Measurements from ENCODE around the gene NAV2.

NAV2 gene

DNA sequence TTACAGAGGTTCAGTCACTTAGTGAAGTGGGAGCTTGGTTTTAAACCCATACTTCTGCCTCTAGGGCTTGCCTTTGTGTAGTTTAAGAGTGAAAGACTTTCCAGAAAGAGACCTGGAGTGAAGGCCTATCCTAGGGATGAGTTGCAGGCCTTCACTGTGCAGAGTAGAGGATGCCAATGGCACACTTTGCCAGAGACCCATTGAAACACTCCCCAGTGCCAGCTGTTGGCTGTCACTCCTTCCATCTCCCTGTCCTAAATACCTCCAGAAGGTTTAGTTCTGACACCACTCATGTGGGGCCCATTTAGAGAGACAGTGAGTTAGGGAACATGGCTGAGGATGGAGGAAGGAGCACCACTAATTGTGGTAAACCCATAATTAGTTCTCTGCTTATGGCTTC lies 31.5 kb downstream of the NAV2 start:
- DNase-seq, result no peak

DNA sequence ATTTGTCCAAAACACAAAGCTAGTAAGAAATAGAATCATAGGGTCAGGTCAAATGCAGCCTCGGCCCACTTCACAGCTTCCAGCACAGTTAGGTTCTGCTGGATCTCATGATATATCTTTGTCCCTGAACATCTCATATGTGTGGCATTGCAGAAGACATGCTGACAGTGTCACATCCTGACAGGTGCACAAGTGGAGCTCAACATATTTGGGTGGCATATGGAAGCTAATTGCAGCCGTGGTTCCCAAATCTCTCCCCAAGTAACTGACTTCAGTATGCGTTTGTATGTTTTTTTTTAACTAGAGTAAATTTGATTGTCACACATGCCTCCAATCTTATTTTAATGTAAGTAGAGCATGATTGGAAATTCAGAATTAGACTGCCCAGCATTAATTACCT lies 33.4 kb downstream of the NAV2 start:
- no peak for DNase-seq

DNA sequence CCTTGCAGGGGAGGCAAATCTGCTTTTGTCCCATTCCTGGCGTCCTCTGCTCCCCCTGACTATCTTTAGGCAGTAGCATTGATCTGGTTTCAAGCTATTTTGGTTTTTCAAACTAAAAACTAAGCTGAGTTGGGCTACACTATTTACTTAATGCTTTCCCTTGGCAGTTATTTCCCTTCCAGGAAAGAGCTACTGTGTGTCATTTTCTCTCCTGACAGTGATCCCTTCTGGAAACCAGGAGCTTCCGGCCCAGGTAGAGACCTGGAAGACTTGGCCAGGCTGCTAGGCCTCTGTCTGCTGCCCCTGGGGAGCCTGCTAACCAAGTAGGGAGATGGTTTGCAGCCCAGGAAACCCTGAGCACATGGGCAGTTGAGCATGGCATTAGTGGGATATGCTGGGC lies 35.0 kb downstream of the NAV2 start:
- no peak for DNase-seq

DNA sequence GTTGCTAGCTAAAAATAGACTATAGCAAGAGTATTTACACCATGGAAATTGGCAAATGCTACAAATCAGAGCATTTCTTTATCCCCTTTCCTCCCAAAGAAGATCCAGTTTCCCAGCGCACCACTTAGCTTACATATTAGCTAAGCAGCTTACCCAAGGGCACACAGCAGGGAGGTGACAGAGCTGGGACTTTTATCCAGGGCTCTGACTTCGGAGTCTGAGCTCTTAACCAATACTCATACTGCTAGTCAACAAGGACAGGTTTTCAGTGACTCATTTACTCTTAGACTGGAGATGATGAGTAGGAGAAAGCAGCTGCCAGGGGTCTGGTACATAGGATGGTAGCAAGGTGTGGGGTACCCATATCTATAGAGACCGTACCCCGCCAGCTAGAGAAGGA lies 38.4 kb downstream of the NAV2 start:
- DNase-seq, result no peak

DNA sequence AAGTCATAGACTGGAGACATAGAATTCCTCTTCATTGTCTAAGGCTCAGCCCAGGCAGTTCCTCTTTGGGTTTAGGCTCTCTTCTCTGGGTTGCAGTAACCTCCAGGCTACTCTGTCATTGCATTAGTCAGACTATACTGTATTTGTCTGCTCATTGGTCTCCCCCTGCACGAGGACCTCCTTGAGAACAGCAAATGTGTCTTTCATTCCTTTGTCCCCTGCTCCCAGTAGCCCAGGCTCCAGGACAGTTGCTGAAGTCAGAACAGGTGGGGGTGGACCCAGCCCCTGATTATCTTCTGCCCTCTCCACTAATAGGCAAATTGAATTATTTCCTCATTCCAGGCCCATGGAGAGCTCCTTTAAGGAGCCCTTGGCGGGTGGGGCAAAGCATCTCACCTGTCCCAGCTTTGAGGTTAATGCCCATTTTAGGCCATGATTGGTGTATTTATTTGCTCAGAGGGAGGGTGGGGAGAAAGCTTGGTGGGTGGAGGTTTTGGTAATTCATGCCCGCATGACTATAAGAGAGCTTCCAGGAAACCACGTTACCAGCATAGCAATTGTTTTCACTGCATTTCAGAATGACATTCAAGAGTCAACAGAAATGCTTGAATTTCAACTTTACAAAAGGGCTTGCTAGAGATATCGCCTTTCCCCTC lies 40.9 kb downstream of the NAV2 start:
- DNase-seq, result no peak

DNA sequence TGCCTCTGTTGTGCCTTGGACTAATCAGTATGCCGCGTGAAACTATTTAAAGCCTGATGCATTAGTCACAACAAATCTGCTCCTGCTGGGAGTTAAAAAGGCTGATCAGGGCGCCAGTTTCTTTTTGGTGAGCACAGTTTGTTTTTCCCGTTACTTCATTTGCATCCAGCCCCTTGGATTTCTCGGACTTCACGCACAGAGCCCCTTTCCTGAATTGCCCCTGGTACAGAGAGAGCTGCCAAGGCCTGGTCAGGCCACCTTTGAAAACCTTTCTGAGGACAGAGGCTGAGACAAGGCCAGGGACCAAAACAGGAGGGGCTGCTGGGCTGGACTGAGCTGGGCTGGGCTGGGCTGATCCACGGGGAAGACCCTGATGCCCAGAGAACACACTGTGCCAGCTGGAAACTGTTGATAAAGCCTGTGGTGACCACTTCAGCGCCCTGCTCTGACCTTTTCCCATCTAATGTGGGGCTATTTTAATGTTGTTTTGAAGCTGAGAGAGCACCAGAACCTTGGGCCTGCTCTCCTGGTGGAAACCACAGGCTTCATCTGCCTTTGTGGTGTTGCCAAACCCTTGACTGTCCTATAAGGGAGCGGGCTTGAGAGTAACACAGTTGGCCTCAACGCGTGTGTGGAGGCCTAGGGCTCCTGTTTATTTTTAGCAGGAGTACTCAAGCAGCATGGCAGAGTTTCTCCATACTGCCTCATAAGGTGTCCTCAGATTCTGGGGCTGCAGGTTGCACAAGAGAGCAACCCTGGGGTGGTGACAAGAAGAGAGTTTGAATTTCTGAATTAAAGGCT lies 44.2 kb downstream of the NAV2 start:
- no peak for DNase-seq

DNA sequence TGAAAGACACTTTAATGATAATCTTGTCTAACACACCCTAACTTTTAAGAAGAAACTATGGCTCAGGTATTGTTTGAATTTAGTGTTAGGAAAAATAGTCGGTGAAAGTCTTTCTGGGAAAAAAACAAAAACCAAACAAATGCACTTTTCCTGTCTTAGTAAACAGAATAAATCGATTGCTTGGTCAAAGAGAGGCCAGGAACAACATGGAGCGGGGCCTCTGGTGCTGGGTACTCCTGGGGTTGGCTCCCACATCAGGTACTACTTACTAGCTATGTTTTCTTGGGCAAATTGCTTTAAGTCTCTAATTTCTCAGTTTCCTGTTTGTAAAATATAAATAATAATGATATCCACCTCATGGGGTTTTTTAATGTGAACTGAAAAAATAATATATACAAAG lies 46.8 kb downstream of the NAV2 start:
- DNase-seq, result no peak

DNA sequence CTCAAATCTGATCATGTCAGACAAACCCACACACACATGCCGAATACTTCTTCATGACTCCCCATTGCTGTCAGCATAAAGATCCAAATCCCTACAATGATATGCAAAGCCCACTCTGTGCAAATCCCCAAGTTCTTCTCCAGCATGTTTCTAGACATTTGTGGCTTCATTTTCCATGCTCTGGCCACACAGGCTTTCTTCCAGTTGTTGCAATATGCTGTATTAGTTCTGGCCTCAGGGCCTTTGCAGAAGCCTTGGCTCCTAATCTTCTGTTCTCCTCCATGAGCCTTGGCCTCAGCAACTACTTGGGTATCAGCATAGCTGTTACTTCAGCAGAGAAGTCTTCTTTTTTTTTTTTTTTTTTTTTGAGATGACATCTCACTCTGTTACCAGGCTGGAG lies 49.6 kb downstream of the NAV2 start:
- DNase-seq, result no peak

DNA sequence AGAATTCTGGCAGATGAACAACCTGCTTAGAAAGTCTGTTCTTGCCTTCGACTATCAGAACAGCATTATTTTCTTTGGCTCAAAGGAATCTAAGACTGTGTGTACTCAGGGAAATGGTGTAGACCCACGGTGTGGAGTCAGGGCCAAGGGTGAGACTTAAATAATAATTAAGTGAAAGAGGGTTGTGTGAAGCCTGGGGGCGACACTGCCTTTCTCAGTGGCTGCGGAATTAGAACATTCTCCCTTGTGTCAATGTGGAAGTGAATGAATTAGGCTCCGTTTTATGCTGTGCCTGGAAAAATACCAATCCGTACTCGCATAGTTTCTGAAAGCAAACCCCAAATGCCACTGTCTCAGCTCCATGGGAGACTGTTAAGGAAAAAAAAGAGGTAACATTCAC lies 50.7 kb downstream of the NAV2 start:
- DNase-seq, result no peak

DNA sequence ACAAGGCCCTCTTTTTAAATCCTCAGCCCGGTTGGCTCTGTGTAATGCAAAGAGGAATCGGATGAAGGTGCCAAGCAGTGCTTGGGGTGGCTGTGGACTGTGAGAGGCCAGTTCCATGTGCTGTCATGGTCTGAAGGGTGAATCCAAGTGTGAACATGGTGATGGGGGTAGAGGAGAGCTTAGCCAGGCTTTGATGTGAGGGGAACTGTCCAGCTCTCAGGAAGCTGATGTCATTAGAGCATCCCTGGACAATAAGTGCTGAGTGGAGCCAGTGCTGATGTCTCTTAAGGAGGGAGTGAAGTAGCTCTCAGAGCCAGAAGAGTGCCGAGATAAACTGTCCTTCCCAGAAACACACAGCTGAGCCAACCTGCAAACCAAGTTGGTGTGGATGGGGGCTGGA lies 53.6 kb downstream of the NAV2 start:
- no peak for DNase-seq

DNA sequence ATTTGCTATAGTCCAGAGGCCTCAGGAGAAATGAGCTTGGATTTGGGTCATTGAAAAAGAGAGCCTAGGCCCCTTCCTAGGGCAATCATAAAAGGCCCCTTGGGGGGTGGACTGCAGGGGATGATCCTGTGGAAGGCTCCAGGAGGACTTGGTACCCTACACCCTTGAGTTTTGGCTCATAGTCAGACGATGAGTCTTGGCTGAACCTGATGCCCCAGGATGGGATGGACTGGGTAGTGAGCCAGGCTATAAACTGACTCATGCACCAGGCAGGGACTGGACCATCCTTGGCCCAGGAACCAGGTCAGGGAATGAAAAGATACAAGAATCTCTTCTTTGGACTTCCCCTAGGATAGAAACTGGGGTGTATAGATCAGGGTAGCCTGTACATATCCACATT lies 54.2 kb downstream of the NAV2 start:
- DNase-seq, result no peak

DNA sequence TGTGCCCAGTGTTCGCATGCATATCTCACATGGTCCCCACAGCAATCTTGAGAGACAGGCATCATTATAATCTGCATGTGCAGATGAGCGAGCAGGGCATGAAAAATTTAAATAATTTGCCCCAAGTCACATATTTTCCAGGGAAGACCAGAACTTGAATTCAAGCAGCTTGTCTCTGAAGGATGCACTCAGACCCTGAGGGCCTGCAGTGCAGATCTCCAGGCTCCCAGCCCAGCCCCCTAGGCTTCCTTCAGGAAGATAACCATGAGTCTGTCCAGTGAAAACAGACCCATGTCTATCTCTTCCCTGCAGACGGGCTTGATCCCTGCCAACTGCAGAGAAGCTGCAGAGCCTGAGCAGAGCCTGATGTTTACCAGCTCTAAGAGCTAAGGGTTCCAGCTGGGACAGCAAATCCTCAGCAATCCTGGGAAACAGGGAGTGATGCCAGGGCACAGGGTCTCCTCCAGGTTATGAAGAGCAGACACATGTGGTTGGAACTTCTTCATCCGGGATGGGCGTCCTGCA lies 55.1 kb downstream of the NAV2 start:
- DNase-seq, result no peak

DNA sequence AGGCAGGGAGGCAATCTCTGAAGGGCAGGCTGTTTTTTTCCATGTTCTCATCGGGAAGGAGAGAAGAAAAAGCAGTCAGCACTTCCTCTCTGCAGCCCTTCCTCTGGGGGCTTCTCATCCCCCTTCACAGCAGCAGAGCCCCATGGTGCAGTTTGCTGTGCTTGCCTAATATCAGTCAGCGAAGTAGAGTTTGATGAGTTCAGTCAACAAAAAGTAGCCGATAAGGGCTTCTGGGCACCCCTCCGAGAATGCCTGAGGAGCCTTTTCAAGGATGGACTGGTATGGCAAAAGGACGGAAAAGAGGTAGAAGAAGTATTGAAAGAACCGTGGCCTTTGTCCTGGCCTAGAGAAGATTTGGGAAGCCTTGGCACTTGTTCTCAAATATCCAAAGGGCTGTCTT lies 55.6 kb downstream of the NAV2 start:
- DNase-seq, result no peak

DNA sequence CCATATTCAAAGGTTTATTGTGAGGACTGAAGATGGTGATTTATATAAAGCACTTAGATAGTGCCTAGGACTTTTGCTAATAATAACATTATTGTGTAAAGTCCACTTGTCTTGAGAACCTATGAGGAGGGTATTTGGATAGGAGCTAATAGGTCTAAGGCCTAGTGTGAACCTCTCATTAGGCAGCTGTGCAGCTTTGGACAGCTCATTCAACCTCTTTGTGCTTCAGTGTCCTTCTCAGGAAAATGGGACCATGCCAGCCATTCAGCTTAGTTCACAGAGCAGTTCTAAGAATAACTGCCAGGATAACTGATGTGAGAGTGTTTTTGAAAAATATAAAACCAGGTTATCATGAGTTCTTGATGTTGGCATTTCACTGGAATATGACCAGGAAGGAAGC lies 56.2 kb downstream of the NAV2 start:
- DNase-seq, result no peak

DNA sequence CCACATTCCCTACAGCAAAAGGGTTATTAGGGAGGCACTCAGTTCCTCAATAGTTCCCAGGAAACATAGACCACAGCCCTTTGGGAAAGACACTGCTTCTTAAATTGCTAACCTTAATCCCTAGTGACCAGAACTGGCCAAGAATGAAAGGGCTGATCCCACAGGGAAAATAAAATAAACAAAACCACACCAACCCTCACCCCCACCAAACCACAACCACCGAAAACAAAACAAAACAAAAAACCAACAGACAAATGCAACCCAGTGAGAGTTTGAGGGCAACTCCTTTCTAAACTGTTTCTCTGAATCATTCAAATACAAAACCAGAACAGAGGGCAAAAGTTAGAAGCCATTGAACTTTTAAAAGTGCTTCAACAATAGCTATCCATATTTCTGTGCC lies 57.2 kb downstream of the NAV2 start:
- no peak for DNase-seq

DNA sequence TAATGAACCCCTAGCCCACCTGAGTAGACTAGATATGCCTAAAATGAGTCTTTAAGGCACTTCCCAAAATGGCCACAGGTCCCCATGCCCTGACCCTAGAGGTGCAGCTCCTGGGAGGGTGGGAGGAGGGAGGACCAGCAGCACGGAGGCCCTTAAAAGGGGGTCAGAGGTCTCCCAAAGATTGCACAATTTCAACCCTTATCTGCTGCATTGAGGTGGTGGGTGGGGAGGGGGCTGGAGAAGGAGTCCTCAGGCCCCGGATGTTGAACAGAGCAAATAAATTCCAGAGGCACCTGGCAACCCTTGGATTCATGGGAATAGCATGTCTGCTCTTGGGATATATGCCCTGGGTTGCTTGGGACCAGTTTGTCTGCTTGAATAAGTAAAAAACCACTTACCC lies 57.6 kb downstream of the NAV2 start:
- DNase-seq, result no peak

DNA sequence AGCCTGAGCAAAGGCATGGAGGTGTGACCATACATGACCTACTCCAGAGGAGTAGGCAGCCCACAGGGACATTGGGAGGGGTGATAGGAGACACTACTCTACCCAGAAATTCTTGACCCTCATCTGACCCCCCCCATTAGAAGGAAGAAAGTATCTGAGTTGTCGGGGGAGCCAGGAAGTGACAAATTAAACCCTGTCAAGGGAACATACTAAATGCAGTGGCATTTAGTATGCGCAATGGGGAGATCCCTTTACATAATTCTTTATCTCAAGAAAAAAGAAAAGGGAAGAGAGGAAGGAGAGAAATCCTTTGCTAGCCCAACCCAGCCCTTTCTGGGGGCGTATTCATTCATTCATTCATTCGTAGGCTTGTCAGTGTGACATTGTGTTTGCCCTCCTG lies 58.8 kb downstream of the NAV2 start:
- no peak for DNase-seq

DNA sequence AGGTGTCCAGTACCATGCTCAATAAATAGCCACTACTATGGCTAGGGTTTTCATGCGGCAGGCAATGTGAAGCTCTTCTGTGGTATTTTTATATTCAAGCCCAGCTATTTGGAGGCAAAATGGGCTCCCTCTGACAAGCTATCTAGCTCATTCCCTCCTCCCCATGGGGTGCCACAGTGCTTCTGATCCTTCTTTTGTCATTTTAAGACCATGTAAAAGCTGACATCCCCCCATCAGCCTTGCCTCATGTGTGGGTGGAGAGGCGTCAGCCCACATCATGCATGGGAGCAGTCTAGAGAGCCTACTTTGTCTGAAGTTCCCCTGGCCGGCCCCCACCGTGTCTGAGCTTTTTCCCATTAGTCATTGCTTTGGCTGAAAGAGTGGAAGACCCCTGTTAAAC lies 59.8 kb downstream of the NAV2 start:
- DNase-seq, result no peak

DNA sequence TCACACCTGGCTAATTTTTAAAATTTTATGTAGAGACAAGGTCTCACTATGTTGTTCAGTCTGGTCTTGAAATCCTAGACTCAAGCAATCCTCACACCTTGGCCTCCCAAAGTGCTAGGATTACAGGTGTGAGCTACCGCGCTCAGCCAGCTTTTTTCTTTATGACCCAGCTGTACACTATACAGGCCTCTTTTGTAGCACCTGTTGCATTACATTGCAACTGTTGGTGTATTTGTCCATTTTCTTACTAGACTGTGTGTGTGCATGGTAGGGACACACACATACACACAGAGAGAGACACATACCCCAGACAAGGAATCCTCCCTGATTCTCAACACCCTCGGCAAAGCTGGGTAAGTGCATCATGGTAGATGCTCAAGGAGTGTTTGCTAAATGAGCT lies 61.7 kb downstream of the NAV2 start:
- no peak for DNase-seq

DNA sequence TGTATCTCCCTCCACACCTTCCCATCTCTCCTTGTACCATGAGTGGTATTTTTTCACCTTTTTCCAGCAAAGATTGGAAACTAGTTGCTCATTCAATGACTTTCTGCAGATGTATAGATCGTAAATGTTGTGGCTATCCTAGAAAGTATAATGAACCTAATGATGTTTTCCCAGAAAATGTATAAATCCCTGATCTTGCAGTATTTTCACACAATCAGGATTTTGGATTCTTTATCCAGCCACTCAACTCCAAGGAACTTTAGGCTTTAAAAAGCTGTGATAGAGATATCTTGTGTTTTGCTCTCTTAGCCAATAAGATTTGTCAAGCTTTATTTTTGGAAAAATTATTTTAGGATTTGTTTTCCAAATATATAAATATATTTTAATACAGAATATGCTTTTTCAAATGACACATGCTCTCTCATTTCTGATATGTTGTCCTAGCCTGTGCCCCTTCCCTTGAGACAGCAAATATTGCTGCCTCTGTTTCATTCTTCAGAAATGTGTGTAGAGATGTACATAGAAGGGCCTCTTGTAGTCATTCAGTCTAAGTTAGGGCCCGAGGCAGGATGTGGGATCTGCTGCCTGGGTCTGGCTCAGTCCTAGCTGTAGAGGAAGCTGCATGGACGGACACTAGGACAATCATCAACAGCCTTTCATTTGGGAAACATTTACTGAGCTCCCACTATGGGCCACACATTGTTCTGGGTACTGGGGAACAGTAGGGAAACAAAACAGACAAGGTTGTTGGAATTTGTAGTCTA lies 62.4 kb downstream of the NAV2 start:
- no peak for DNase-seq

DNA sequence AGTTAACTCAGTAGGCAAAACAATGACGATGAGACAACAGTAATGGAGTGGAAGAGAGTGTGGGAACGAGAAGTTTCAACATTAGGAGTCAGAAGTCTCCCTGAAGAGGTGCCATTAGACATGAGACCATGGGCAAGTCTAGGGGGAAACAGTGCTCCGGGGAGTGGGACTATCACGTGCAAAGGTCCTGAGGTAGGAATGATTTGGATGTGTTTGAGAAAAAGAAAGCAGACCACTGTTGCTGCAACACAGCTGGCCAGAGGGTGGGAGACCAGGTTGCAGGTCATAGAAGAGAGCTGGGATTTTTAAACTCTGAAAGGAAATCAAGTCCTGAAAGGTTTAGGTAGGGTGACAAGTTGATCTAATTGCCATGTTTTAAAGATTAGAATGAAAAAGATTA lies 63.0 kb downstream of the NAV2 start:
- DNase-seq, result no peak

DNA sequence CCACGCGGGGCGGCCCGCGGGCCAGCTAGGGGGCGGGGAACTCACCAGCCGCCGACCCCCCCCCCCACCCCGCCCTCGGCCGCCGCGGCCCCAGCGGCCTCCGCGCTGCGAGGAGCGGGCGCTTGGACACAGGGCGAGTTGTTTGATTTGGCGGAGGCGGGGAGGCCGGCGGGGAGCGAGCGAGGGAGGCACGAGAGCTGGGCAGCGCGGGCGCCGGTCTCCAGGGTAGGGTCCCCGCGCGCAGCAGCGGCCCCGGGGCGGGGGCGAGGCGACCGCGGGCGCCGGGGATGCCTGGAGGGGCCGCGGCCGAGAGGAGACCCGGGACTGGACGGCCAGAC lies 64.4 kb downstream of the NAV2 start:
- no peak for DNase-seq

DNA sequence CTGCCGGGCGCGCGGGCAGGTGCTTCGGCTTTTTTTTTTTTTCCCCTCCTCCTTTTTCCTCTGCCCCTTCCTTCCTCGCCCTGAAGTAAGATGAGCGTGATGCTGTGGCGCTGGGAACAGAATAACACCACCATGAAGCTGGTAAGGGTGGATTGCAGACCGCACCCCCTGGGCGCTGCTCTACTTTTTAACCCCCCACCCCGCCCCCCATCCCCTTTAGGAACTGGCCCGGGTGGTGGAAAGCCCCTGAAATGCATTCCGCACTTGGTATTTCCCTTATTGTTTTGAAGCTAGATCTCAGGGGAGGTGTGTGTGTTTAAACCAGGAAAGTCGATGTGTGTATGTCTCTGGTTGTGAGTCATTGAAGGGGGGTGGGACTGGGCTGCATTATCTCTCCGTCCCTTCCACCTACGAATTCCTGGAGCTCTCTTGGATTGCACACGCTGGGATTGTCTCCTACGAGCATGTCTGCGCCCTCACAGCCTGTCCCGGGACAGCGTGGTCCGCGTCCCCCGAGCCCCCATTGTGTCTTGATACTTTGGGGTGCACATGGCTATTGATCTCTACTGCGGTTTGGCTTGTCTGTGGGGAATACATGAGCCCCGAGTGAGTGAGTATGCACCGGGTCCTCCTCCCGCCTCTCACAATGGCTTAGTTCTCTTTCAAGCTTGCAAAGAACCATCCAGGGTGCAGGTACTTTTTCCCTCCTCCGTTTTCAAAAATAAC lies 64.9 kb downstream of the NAV2 start:
- DNase-seq, result no peak
